ENCODE measurements around the gene EHF.

DNA sequence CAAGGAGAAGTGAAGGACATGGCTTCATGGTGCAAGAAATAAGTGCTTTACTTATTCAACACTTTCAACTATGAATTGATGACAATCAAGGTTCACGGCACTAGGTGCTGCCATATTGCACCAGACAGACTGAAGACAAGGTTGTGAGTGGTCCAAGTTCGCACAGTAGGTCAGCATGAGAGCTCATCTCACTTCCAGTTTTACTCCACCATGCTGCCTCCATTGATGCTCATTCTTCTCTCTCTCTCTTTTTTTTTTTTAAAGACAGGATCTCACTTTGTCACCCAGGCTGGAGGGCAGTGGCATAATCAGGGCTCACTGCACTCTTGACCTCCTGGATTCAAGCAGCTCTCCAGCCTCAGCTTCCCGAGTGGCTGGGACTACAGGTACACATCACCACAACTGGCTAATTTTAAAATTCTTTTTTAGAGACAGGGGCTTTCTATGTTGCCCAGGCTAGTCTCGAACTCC lies 47.7 kb downstream of the EHF start:
- TF ChIP-seq, protein P1, sequence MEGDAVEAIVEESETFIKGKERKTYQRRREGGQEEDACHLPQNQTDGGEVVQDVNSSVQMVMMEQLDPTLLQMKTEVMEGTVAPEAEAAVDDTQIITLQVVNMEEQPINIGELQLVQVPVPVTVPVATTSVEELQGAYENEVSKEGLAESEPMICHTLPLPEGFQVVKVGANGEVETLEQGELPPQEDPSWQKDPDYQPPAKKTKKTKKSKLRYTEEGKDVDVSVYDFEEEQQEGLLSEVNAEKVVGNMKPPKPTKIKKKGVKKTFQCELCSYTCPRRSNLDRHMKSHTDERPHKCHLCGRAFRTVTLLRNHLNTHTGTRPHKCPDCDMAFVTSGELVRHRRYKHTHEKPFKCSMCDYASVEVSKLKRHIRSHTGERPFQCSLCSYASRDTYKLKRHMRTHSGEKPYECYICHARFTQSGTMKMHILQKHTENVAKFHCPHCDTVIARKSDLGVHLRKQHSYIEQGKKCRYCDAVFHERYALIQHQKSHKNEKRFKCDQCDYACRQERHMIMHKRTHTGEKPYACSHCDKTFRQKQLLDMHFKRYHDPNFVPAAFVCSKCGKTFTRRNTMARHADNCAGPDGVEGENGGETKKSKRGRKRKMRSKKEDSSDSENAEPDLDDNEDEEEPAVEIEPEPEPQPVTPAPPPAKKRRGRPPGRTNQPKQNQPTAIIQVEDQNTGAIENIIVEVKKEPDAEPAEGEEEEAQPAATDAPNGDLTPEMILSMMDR (IDR thresholded peaks at IDR 0.05; ENCODE audit: poor library complexity, severe bottlenecking), result no peak
- TF ChIP-seq EP300 (conservative IDR thresholded peaks at IDR 0.05; ENCODE audit: poor library complexity, severe bottlenecking), result no peak
- TF ChIP-seq SMC3 (conservative IDR thresholded peaks at IDR 0.05; ENCODE audit: poor library complexity), result no peak
